Neural progenitor cell (in vitro differentiated cells): Measurements from ENCODE around the gene SFXN2.

Experiments used
- EZH2 ChIP-seq: fragments of 200-600 bp; sonication (generic); IDR thresholded peaks from 2 replicates; pipeline ENCODE4 v1.6.1; 2017; ENCODE audit warnings: antibody characterized with exemption, mild to moderate bottlenecking, moderate library complexity
- TF ChIP-seq, protein P1 (sequence below): fragments of 200-600 bp; sonication (generic); IDR thresholded peaks from 2 replicates; pipeline ENCODE4 v1.5.1; 2017; ENCODE audit warnings: antibody characterized with exemption, mild to moderate bottlenecking

DNA sequence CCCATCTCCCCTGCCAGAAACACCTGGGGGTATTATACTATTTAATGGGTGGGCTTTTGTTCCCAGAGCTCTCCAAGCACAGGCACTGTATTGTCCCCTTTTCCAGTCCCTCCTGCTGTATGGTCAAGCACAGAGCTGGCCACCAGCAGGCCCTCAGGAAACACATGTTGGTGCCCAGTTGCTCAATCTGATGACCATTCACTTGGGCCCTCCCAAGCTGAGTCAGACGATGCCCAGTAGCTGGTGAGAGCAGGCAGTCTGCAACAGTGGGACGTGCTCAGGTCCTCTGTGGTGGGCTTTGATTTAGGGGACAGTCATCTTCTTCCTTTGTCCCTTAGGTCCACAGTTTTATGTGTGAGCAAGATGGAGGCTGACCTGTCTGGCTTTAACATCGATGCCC is 11.8 kb downstream of the SFXN2 start:
- TF ChIP-seq, protein P1, sequence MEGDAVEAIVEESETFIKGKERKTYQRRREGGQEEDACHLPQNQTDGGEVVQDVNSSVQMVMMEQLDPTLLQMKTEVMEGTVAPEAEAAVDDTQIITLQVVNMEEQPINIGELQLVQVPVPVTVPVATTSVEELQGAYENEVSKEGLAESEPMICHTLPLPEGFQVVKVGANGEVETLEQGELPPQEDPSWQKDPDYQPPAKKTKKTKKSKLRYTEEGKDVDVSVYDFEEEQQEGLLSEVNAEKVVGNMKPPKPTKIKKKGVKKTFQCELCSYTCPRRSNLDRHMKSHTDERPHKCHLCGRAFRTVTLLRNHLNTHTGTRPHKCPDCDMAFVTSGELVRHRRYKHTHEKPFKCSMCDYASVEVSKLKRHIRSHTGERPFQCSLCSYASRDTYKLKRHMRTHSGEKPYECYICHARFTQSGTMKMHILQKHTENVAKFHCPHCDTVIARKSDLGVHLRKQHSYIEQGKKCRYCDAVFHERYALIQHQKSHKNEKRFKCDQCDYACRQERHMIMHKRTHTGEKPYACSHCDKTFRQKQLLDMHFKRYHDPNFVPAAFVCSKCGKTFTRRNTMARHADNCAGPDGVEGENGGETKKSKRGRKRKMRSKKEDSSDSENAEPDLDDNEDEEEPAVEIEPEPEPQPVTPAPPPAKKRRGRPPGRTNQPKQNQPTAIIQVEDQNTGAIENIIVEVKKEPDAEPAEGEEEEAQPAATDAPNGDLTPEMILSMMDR = no peak
- TF ChIP-seq EZH2 = no peak
